ENCODE results near the gene SRD5A1. TPM values are rescaled to one million over a fixed set of nuclear protein-coding genes. Genes with fewer than 3 reads are reported as not detected.

SRD5A1 gene
- total and polyA plus RNA-seq, 4 donors = 2.5 to 7.7 (median 4.7) TPM

GRCh38 chr5:6703806-6704205 is 70.6 kb downstream of the SRD5A1 start:
- intact Hi-C loops (cut with DNase I) = loop anchor here (1.0 to 10.0 kb wide), 2 partner anchors 20 to 1279 kb away; partner anchors contain the start of gene ICE1 (in 1 of the 2)
- DNase-seq (no peak), ATAC-seq (ENCODE audit: low FRiP score) (no peak)
- no peaks in the 10 kb centered on the region for H3K36me3 ChIP-seq (ENCODE audit: control insufficient read depth in 1 of 2, insufficient read depth in 2 of 2, low read length in 1 of 2)
- peaks cover 0 to 3% of the 10 kb centered on the region in 2 donors for H3K4me1 ChIP-seq (ENCODE audit: control insufficient read depth in 1 of 2, insufficient read depth in 2 of 2, low read length in 2 of 2)
- WGBS, 2 donors = 65 to 83% methylated on average over 6 of the region's 6 CpGs
- no peaks in the 10 kb centered on the region for H3K9me3 ChIP-seq (ENCODE audit: control insufficient read depth, low read length)
- peak overlapping the region; percentile 92 to 96 for H3K27ac ChIP-seq (ENCODE audit: low read depth in 1 of 2, low read length in 2 of 2)
- no peaks in the 10 kb centered on the region for H3K27me3 ChIP-seq (ENCODE audit: control insufficient read depth in 1 of 2, insufficient read depth in 2 of 2, low read length in 1 of 2)
- no peak overlapping the region for H3K4me3 ChIP-seq (ENCODE audit: low read length in 2 of 2)

DNA sequence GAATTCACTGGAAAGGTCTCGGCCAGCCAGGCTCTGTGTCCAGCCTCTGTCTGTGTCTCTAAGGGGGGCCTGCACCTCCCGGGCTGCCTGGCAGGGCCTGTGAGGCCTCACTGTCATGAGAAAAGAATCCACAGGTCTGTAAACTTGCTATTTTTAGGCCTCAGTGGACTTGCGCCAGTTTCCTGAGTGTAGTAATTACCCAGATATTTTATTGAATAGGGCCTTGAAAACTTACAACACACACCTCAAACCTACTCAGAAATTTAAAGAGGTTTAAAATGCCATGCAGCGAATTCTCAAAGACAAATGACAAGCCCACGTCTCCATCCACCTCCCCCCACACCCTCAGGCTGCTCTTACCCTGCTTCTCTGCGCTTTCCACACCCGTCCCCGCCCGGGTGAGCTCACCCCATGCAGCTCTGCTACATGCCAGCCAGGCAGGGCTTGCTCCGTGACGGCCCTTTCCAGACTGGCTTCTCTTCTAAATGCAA is 71.2 kb downstream of the SRD5A1 start:
- Histone ChIP-seq H3K4me1 (ENCODE audit: control insufficient read depth in 1 of 2, insufficient read depth in 2 of 2, low read length in 2 of 2) (peaks cover 0 to 3% of the 10 kb centered on the region in 2 donors), H3K9me3 (ENCODE audit: control insufficient read depth, low read length) (no peaks in the 10 kb centered on the region), H3K36me3 (ENCODE audit: control insufficient read depth in 1 of 2, insufficient read depth in 2 of 2, low read length in 1 of 2) (no peaks in the 10 kb centered on the region), H3K27me3 (ENCODE audit: control insufficient read depth in 1 of 2, insufficient read depth in 2 of 2, low read length in 1 of 2) (no peaks in the 10 kb centered on the region), H3K27ac (ENCODE audit: low read depth in 1 of 2, low read length in 2 of 2) (peak overlapping the region; percentile 96), H3K4me3 (ENCODE audit: low read length in 2 of 2) (no peak overlapping the region)
- DNase-seq (peak; percentile 80 to 87), ATAC-seq (ENCODE audit: low FRiP score) (peak; percentile 76)
- intact Hi-C loops (cut with DNase I) = loop anchor here in 1 of 2 donors (10.0 kb wide), 1 partner anchor 1280 kb away; the partner anchor contains the start of gene ICE1
- WGBS, 2 donors = 7 to 8% methylated on average over 11 of the region's 11 CpGs

- WGBS, 2 donors = 81 to 90% methylated on average over 6 of the region's 6 CpGs
- no peak for ATAC-seq (ENCODE audit: low FRiP score)
- peak overlapping the region; percentile 96 for H3K27ac ChIP-seq (ENCODE audit: low read depth in 1 of 2, low read length in 2 of 2)
These were observed 71.8 kb downstream of the SRD5A1 start for GRCh38 chr5:6705088-6705487.

GRCh38 chr5:6705959-6706358 is 72.7 kb downstream of the SRD5A1 start:
- no peaks in the 10 kb centered on the region for H3K27me3 ChIP-seq (ENCODE audit: control insufficient read depth in 1 of 2, insufficient read depth in 2 of 2, low read length in 1 of 2)
- no peak for ATAC-seq (ENCODE audit: low FRiP score)
- H3K36me3 ChIP-seq (ENCODE audit: control insufficient read depth in 1 of 2, insufficient read depth in 2 of 2, low read length in 1 of 2) = no peaks in the 10 kb centered on the region
- 21 to 26% methylated on average over 5 of the region's 5 CpGs for WGBS, 2 donors
- H3K27ac ChIP-seq (ENCODE audit: low read depth in 1 of 2, low read length in 2 of 2) = peak overlapping the region; percentile 1 to 96
- intact Hi-C loops (cut with DNase I) = loop anchor here in 1 of 2 donors (10.0 kb wide), 1 partner anchor 1281 kb away; the partner anchor contains the start of gene ICE1
- no peaks in the 10 kb centered on the region for H3K9me3 ChIP-seq (ENCODE audit: control insufficient read depth, low read length)
- H3K4me3 ChIP-seq (ENCODE audit: low read length in 2 of 2) = no peak overlapping the region
- DNase-seq = no peak
- peaks cover 0 to 3% of the 10 kb centered on the region in 2 donors for H3K4me1 ChIP-seq (ENCODE audit: control insufficient read depth in 1 of 2, insufficient read depth in 2 of 2, low read length in 2 of 2)

More at GRCh38 chr5:6705088-6705487, 71.8 kb downstream of the SRD5A1 start:
- H3K36me3 ChIP-seq (ENCODE audit: control insufficient read depth in 1 of 2, insufficient read depth in 2 of 2, low read length in 1 of 2) = no peaks in the 10 kb centered on the region
- DNase-seq = no peak
- intact Hi-C loops (cut with DNase I) = loop anchor here in 1 of 2 donors (10.0 kb wide), 1 partner anchor 1280 kb away; the partner anchor contains the start of gene ICE1
- H3K27me3 ChIP-seq (ENCODE audit: control insufficient read depth in 1 of 2, insufficient read depth in 2 of 2, low read length in 1 of 2) = no peaks in the 10 kb centered on the region
- H3K4me1 ChIP-seq (ENCODE audit: control insufficient read depth in 1 of 2, insufficient read depth in 2 of 2, low read length in 2 of 2) = peaks cover 0 to 3% of the 10 kb centered on the region in 2 donors
- H3K9me3 ChIP-seq (ENCODE audit: control insufficient read depth, low read length) = no peaks in the 10 kb centered on the region
- H3K4me3 ChIP-seq (ENCODE audit: low read length in 2 of 2) = no peak overlapping the region

DNA sequence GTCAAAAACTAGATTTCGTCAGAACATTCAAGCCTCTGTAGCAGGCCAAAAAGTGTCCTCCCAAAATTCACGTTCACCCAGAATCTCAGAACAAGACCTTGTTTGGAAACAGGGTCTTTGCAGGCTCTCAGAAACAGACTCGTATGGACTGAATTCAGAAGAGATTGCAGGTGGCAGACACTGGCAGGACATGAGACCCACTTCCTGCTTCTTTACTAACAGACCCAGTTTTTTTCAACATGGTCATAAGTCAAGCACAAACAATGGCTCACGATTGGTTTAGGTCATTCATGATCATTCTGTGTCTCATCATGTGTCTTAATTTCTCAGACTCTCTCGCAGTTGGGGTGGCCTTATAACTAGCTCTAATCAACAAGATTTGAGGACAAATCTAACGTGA is 74.6 kb downstream of the SRD5A1 start:
- Histone ChIP-seq H3K27me3 (ENCODE audit: control insufficient read depth in 1 of 2, insufficient read depth in 2 of 2, low read length in 1 of 2) (no peaks in the 10 kb centered on the region), H3K4me3 (ENCODE audit: low read length in 2 of 2) (no peak overlapping the region), H3K9me3 (ENCODE audit: control insufficient read depth, low read length) (no peaks in the 10 kb centered on the region), H3K4me1 (ENCODE audit: control insufficient read depth in 1 of 2, insufficient read depth in 2 of 2, low read length in 2 of 2) (peaks cover 0 to 3% of the 10 kb centered on the region in 2 donors), H3K36me3 (ENCODE audit: control insufficient read depth in 1 of 2, insufficient read depth in 2 of 2, low read length in 1 of 2) (no peaks in the 10 kb centered on the region), H3K27ac (ENCODE audit: low read depth in 1 of 2, low read length in 2 of 2) (no peak overlapping the region)
- DNase-seq (no peak), ATAC-seq (ENCODE audit: low FRiP score) (no peak)
- intact Hi-C loops (cut with DNase I) = loop anchor here in 1 of 2 donors (10.0 kb wide), 1 partner anchor 1283 kb away; the partner anchor contains the start of gene ICE1
- WGBS, 2 donors = 84 to 87% methylated on average over 6 of the region's 6 CpGs

DNA sequence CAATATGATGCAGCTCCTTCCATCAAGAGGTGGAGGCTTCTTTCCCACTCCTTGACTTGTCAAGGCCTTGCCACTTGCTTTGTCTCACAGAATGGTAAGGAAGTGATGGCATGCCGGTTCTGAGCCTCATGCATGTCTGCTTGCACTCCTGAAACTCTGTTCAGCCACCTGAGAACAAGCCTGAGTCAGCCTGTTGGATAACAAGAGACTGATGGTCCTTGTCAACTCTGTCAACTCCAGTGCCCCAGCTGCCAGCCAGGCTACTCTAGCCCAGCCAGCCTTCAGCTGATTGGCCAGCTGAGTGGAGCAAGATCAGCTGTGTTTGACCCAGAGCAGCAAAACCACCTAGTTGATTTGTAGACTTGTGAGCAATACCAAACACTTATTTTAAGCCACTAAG is 75.6 kb downstream of the SRD5A1 start:
- H3K4me3 ChIP-seq (ENCODE audit: low read length in 2 of 2) = no peak overlapping the region
- intact Hi-C loops (cut with DNase I) = loop anchor here in 1 of 2 donors (10.0 kb wide), 1 partner anchor 1284 kb away; the partner anchor contains the start of gene ICE1
- WGBS, 2 donors = 83 to 96% methylated on average over 1 of the region's 1 CpG
- H3K4me1 ChIP-seq (ENCODE audit: control insufficient read depth in 1 of 2, insufficient read depth in 2 of 2, low read length in 2 of 2) = peaks cover 0 to 3% of the 10 kb centered on the region in 2 donors
- H3K27ac ChIP-seq (ENCODE audit: low read depth in 1 of 2, low read length in 2 of 2) = no peak overlapping the region
- ATAC-seq (ENCODE audit: low FRiP score) (no peak), DNase-seq (no peak)
- no peaks in the 10 kb centered on the region for H3K27me3 ChIP-seq (ENCODE audit: control insufficient read depth in 1 of 2, insufficient read depth in 2 of 2, low read length in 1 of 2)
- no peaks in the 10 kb centered on the region for H3K9me3 ChIP-seq (ENCODE audit: control insufficient read depth, low read length)
- H3K36me3 ChIP-seq (ENCODE audit: control insufficient read depth in 1 of 2, insufficient read depth in 2 of 2, low read length in 1 of 2) = no peaks in the 10 kb centered on the region

DNA sequence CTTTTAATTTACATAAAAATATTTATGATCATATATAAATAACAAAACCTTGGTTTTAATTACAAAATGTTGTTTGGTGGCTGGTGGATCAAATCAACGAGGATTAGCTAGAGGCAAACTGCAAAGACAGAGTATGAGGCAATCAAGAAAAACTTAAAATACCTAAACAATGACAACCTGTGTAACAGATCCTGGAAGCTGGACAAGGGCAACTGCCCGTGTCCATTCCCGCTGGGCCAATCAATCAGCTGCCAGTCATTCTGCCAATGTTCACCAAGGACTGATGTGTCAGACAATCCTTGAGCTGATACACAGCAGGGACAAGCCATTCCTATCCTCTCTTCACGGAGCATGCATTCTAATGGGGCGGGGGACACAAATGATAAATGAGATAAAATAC is 76.8 kb downstream of the SRD5A1 start:
- Histone ChIP-seq H3K4me1 (ENCODE audit: control insufficient read depth in 1 of 2, insufficient read depth in 2 of 2, low read length in 2 of 2) (peaks cover 0 to 3% of the 10 kb centered on the region in 2 donors), H3K36me3 (ENCODE audit: control insufficient read depth in 1 of 2, insufficient read depth in 2 of 2, low read length in 1 of 2) (no peaks in the 10 kb centered on the region), H3K9me3 (ENCODE audit: control insufficient read depth, low read length) (no peaks in the 10 kb centered on the region), H3K4me3 (ENCODE audit: low read length in 2 of 2) (no peak overlapping the region), H3K27ac (ENCODE audit: low read depth in 1 of 2, low read length in 2 of 2) (no peak overlapping the region), H3K27me3 (ENCODE audit: control insufficient read depth in 1 of 2, insufficient read depth in 2 of 2, low read length in 1 of 2) (no peaks in the 10 kb centered on the region)
- WGBS, 2 donors = 54 to 69% methylated on average over 5 of the region's 5 CpGs
- ATAC-seq (ENCODE audit: low FRiP score) (no peak), DNase-seq (no peak)
- intact Hi-C loops (cut with DNase I) = loop anchor here in 1 of 2 donors (10.0 kb wide), 3 partner anchors 255 to 1285 kb away; partner anchors contain the start of genes ICE1 and MED10

- no peaks in the 10 kb centered on the region for H3K36me3 ChIP-seq (ENCODE audit: control insufficient read depth in 1 of 2, insufficient read depth in 2 of 2, low read length in 1 of 2)
- WGBS, 2 donors = 79 to 81% methylated on average over 13 of the region's 13 CpGs
- H3K27me3 ChIP-seq (ENCODE audit: control insufficient read depth in 1 of 2, insufficient read depth in 2 of 2, low read length in 1 of 2) = no peaks in the 10 kb centered on the region
- H3K27ac ChIP-seq (ENCODE audit: low read depth in 1 of 2, low read length in 2 of 2) = no peak overlapping the region
- no peaks in the 10 kb centered on the region for H3K9me3 ChIP-seq (ENCODE audit: control insufficient read depth, low read length)
- H3K4me3 ChIP-seq (ENCODE audit: low read length in 2 of 2) = no peak overlapping the region
- ATAC-seq (ENCODE audit: low FRiP score) = no peak
- intact Hi-C loops (cut with DNase I) = loop anchor here in 1 of 2 donors (10.0 kb wide), 3 partner anchors 256 to 1286 kb away; partner anchors contain the start of genes ICE1 and MED10
- DNase-seq = no peak
- no peaks in the 10 kb centered on the region for H3K4me1 ChIP-seq (ENCODE audit: control insufficient read depth in 1 of 2, insufficient read depth in 2 of 2, low read length in 2 of 2)
These were observed 77.5 kb downstream of the SRD5A1 start for GRCh38 chr5:6710551-6711318.
